ENCODE results near the gene RBMS3. TPM values are rescaled to one million over a fixed set of nuclear protein-coding genes. Genes with fewer than 3 reads are reported as not detected.

RBMS3 gene
- total RNA-seq, 4 donors from 2014 or later: 2.8 to 77.6 (median 13.7) TPM

DNA sequence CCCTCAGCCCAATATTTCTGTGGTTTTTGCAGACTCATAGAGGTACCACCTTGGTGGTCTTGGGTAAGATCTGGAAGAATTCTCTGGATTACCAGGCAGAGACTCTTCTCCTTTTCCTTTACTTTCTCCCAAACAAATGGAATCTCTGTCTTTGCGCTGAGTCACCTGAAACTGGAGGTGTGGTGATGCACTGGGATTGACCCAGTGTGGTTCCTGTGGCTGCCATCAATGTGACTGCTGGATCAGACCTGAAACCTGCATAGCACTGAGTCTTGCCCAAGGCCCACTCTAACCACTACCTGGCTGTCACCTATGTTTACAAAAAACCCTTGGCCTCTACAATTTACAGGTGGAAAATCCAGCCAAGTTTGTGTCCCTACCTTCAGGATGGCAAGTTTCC, 295.3 kb downstream of the RBMS3 start:
- Histone ChIP-seq H3K9me3 (no peaks in the 10 kb centered on the region), H3K36me3 (no peaks in the 10 kb centered on the region), H3K27ac (no peak overlapping the region), H3K27me3 (no peaks in the 10 kb centered on the region), H3K4me1 (no peaks in the 10 kb centered on the region), H3K4me3 (no peak overlapping the region)
- no peak for TF ChIP-seq POLR2A (IDR thresholded peaks at IDR 0.05)
- TF ChIP-seq, protein P1, sequence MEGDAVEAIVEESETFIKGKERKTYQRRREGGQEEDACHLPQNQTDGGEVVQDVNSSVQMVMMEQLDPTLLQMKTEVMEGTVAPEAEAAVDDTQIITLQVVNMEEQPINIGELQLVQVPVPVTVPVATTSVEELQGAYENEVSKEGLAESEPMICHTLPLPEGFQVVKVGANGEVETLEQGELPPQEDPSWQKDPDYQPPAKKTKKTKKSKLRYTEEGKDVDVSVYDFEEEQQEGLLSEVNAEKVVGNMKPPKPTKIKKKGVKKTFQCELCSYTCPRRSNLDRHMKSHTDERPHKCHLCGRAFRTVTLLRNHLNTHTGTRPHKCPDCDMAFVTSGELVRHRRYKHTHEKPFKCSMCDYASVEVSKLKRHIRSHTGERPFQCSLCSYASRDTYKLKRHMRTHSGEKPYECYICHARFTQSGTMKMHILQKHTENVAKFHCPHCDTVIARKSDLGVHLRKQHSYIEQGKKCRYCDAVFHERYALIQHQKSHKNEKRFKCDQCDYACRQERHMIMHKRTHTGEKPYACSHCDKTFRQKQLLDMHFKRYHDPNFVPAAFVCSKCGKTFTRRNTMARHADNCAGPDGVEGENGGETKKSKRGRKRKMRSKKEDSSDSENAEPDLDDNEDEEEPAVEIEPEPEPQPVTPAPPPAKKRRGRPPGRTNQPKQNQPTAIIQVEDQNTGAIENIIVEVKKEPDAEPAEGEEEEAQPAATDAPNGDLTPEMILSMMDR (IDR thresholded peaks at IDR 0.05): no peak
- DNase-seq: no peak

DNA sequence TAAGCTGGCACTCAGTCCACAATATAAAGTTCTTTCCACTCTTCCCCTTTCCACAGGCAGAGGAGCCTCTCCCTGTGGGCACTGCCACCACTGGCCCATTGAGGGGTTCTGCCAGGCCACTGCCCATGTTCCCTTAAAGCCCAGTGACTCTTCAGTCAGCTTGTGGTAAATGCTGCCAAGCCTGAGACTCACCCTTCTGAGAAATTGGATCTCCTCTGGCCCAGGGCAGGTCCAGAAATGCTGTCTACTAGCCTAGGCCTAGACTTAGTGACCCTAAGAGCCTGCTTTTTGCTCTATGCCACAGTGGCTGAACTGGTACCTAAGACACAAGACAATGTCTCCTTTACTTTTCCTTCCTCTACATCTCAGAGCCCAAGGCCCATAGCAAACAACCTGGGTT, 295.8 kb downstream of the RBMS3 start:
- no peak for DNase-seq
- H3K27me3 ChIP-seq: no peaks in the 10 kb centered on the region
- no peak overlapping the region for H3K27ac ChIP-seq
- no peaks in the 10 kb centered on the region for H3K9me3 ChIP-seq
- no peaks in the 10 kb centered on the region for H3K36me3 ChIP-seq
- no peaks in the 10 kb centered on the region for H3K4me1 ChIP-seq
- no peak overlapping the region for H3K4me3 ChIP-seq
- TF ChIP-seq, protein P1 (IDR thresholded peaks at IDR 0.05): no peak
- no peak for TF ChIP-seq POLR2A (IDR thresholded peaks at IDR 0.05)

DNA sequence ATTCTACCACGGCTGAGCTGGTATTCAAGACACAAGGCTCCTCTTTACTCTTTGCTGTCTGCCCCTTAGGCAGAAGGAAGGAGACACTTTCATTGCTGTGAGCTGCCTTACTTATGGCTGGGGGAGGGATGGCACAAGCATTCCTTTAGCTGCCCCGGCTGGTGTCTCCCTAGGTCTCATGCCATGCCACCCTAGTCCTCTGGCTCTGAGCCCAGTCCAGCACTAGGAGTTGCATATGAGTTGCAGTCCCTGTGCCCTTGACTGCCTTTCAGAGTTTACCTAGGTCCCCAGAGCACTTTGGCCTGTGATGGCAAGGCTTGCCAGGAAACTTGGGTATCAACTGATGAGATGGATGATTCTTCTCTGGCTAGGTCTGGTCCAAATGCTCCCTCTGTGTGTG, 296.4 kb downstream of the RBMS3 start:
- Histone ChIP-seq H3K27me3 (no peaks in the 10 kb centered on the region), H3K27ac (no peak overlapping the region), H3K36me3 (no peaks in the 10 kb centered on the region)

DNA sequence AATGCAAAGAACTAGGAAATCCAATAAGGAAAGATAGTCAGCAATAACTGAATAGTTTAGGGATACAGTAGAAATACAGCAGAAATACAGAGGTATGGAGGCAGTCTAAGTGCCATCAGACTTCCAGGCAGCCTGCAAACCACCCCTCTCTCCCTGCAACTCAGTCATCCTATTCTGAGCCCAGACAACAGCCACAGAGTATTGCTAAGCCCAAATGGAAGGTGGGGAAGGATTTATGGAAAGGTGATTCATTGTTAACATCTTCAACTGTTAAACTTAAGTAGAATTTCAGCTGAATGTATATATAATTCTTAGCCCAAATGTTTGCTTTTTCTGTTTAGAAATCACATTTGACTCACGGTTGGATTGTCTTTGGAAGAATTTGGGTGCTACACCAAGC, 300.4 kb downstream of the RBMS3 start:
- Histone ChIP-seq H3K27ac (no peak overlapping the region), H3K9me3 (no peaks in the 10 kb centered on the region), H3K4me1 (no peaks in the 10 kb centered on the region), H3K4me3 (no peak overlapping the region), H3K27me3 (no peaks in the 10 kb centered on the region), H3K36me3 (no peaks in the 10 kb centered on the region)
- DNase-seq: no peak
- TF ChIP-seq POLR2A (IDR thresholded peaks at IDR 0.05): no peak
- TF ChIP-seq, protein P1 (IDR thresholded peaks at IDR 0.05): no peak

More for the DNA sequence above, 296.4 kb downstream of the RBMS3 start:
- DNase-seq: no peak
- no peak for TF ChIP-seq POLR2A (IDR thresholded peaks at IDR 0.05)
- TF ChIP-seq, protein P1 (IDR thresholded peaks at IDR 0.05): no peak
- Histone ChIP-seq H3K4me1 (no peaks in the 10 kb centered on the region), H3K9me3 (no peaks in the 10 kb centered on the region), H3K4me3 (no peak overlapping the region)

DNA sequence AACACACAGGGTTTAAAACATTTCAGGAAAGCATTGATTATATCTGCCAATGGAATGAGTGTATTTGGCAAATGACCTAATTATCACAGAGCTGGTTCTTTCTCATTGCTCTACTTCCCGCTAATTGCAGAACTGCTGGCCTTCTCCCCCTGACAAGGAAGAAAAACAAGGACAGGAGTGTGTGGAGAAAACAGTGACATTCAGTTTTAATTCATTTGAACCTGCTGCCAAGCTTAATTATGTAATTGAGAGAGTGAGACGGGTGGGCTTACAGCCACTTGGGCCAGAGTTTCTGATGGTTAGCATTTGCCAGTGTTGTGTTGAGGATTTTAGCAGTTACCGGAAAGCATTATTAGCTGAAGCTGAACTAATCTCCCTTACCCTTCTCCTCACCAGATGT, 301.4 kb downstream of the RBMS3 start:
- DNase-seq: no peak
- no peaks in the 10 kb centered on the region for H3K9me3 ChIP-seq
- TF ChIP-seq POLR2A (IDR thresholded peaks at IDR 0.05): no peak
- TF ChIP-seq, protein P1 (IDR thresholded peaks at IDR 0.05): no peak
- no peak overlapping the region for H3K4me3 ChIP-seq
- no peak overlapping the region for H3K27ac ChIP-seq
- H3K27me3 ChIP-seq: no peaks in the 10 kb centered on the region
- H3K4me1 ChIP-seq: no peaks in the 10 kb centered on the region
- no peaks in the 10 kb centered on the region for H3K36me3 ChIP-seq

DNA sequence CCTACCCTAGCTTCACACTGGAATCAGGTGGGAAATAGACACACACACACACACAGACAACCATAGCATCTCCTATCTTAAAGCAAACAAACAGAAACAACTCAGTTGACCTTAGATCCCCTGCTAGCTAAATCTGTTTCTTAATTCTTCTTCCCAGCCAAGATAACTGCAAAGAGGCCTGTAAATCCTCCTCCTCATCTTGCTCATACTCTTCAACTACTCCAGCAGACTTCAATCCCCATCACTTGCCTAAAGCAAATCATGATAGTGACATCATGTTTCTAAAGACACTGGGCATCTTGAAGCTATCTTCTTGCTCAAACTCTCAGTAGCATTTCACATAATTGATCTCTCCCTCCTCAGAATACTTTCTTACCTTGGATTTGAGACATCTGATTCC, 303.0 kb downstream of the RBMS3 start:
- Histone ChIP-seq H3K9me3 (no peaks in the 10 kb centered on the region), H3K4me1 (no peaks in the 10 kb centered on the region), H3K27ac (no peak overlapping the region), H3K4me3 (no peak overlapping the region), H3K27me3 (no peaks in the 10 kb centered on the region), H3K36me3 (no peaks in the 10 kb centered on the region)
- TF ChIP-seq, protein P1 (IDR thresholded peaks at IDR 0.05): no peak
- TF ChIP-seq POLR2A (IDR thresholded peaks at IDR 0.05): no peak
- DNase-seq: no peak
